Activated naive CD8-positive, alpha-beta T cell treated with anti-CD3 and anti-CD28 coated beads, Interleukin-2, amount 10 ng/mL, durations not matched to agents 7 days and 5 days (primary cell): ENCODE data around the gene STARD13. TPM values are rescaled to one million over a fixed set of nuclear protein-coding genes. Genes with fewer than 3 reads are reported as not detected.

Experiments
- ATAC-seq: fragments of 150-1000 bp; cut with Tn5 transposase; one replicate; pipeline ENCODE4 v1.10.0; 2021; ENCODE audit warnings: low read depth, moderate library complexity
- POLR2A ChIA-PET: fragments of 350-600 bp; sonication (Branson Sonifier 250); formaldehyde crosslinking; loops from one replicate; lab custom pipeline; 2021; ENCODE audit warnings: antibody characterized with exemption; lab: Charles Lee
- DNase-seq: peaks from one replicate; pipeline ENCODE4 v3.0.0; 2021
- H3K27ac Mint-ChIP-seq: one replicate; pipeline ENCODE4 v1.8.0; 2022; ENCODE audit warnings: mild to moderate bottlenecking, mixed read lengths
- H3K27me3 Mint-ChIP-seq: one replicate; pipeline ENCODE4 v1.8.0; 2022; ENCODE audit warnings: mild to moderate bottlenecking, moderate library complexity, mixed read lengths
- H3K36me3 Mint-ChIP-seq: one replicate; pipeline ENCODE4 v1.8.0; 2021; ENCODE audit warnings: mild to moderate bottlenecking, mixed read lengths
- H3K4me1 Mint-ChIP-seq: one replicate; pipeline ENCODE4 v1.8.0; 2021; ENCODE audit warnings: mixed read lengths
- H3K4me3 Mint-ChIP-seq: one replicate; pipeline ENCODE4 v1.8.0; 2022; ENCODE audit warnings: mild to moderate bottlenecking, moderate library complexity, mixed read lengths
- H3K9me3 Mint-ChIP-seq: one replicate; pipeline ENCODE4 v1.8.0; 2021; ENCODE audit warnings: mixed read lengths
- total RNA-seq, 2 experiments: library from RNA; stranded (reverse); gene quantifications; one replicate each; pipeline ENCODE4 v1.2.3, GENCODE V29; 2021

Gene STARD13
- total RNA-seq, 2 experiments from 2014 or later: 0.17 to 0.33 TPM

DNA sequence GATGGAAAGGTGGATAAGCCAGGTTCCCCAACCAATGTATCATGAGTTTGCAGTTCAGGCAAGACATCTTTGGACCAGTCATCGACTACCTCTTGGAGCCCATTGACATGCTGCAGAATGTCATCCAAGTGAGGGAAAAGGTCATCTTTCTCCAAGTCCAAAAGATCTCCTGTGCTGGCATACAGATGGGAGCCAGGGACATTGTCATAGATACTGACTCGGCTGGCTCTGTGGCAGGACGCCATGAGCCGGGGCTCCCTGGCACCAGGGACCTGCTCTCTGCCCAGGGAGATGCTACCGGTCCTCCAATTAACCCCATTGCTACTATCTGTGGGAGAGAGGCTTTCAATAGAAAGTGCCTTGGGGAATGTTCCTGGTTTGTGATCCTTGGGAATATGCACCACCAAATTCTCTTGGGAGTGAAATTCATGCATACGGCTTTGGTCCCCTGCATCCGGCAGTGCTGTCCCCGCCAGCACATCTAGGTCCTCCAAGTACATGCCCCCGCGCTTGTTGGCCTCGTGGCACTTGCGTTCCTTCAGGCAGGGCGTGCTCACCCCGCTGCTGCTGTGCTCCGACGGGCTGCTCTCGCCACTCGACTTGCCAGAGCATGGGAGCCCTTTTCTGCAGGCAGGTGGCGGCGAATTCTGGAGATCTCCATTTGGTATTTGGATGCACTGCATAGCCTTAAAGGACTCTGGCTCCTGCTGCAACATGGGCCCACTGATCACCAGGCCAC lies 156.3 kb downstream of the STARD13 start:
- peaks cover 1% of the 10 kb centered on the region for H3K4me1 Mint-ChIP-seq
- no peak overlapping the region for H3K27ac Mint-ChIP-seq
- POLR2A ChIA-PET: no interaction called here
- no peak for ATAC-seq
- DNase-seq: no peak
- H3K27me3 Mint-ChIP-seq: peaks cover 5% of the 10 kb centered on the region
- no peaks in the 10 kb centered on the region for H3K36me3 Mint-ChIP-seq
- H3K4me3 Mint-ChIP-seq: no peak overlapping the region
- H3K9me3 Mint-ChIP-seq: peaks cover 1% of the 10 kb centered on the region

DNA sequence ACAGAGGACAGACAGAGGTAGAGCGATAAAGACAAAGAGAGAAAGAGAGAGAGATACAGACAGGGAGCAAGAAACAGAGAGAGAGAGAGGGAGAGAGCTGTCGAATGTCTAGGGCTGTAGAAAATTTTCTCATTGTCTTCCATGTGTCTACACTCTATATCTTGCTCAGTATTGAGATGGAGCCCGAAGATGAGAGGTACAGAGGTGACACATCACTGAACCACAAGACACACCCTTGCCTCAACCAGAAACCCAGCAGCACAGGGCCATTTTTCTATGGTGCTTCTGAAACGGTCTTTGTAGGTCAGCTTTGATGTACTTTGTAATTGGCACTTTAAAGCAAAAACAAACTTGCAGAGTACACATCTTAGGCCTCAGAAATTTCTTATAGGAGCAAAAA lies 157.4 kb downstream of the STARD13 start:
- ATAC-seq: no peak
- POLR2A ChIA-PET: no interaction called here

DNA sequence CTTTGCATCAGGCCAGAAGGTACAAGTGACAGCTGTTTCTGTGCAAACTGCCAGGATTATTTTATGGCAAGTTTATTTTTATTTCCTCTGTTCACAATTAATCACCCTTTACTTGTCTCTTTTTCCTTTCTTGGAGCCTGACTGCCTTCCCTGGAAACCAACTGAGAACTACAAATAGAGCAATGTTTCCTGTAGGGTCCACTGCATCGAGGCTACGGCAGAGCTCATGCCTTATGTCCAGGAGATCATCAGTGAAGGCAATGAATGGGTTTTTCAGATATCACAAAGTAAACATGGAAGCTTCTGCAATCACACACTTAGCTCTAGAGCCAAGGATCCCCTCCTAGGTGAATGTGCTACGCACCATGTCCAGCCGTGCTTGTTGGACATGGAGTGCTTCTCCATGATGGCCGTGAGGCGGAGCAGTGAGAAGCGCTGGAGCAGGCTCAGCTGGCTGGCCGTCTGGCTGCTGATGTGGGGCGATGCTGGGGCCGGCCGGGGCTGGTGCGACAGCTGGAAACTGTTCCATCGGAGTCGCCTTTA lies 158.5 kb downstream of the STARD13 start:
- H3K27ac Mint-ChIP-seq: no peak overlapping the region
- no peak for DNase-seq
- H3K4me3 Mint-ChIP-seq: no peak overlapping the region
- H3K36me3 Mint-ChIP-seq: no peaks in the 10 kb centered on the region
- POLR2A ChIA-PET: no interaction called here
- no peaks in the 10 kb centered on the region for H3K9me3 Mint-ChIP-seq
- H3K27me3 Mint-ChIP-seq: peaks cover 8% of the 10 kb centered on the region
- H3K4me1 Mint-ChIP-seq: peaks cover 1% of the 10 kb centered on the region
- ATAC-seq: no peak

More for the DNA sequence above, 157.4 kb downstream of the STARD13 start:
- no peaks in the 10 kb centered on the region for H3K9me3 Mint-ChIP-seq
- no peak overlapping the region for H3K4me3 Mint-ChIP-seq
- H3K27me3 Mint-ChIP-seq: peaks cover 8% of the 10 kb centered on the region
- H3K36me3 Mint-ChIP-seq: no peaks in the 10 kb centered on the region
- peaks cover 1% of the 10 kb centered on the region for H3K4me1 Mint-ChIP-seq
- H3K27ac Mint-ChIP-seq: no peak overlapping the region
- DNase-seq: no peak

DNA sequence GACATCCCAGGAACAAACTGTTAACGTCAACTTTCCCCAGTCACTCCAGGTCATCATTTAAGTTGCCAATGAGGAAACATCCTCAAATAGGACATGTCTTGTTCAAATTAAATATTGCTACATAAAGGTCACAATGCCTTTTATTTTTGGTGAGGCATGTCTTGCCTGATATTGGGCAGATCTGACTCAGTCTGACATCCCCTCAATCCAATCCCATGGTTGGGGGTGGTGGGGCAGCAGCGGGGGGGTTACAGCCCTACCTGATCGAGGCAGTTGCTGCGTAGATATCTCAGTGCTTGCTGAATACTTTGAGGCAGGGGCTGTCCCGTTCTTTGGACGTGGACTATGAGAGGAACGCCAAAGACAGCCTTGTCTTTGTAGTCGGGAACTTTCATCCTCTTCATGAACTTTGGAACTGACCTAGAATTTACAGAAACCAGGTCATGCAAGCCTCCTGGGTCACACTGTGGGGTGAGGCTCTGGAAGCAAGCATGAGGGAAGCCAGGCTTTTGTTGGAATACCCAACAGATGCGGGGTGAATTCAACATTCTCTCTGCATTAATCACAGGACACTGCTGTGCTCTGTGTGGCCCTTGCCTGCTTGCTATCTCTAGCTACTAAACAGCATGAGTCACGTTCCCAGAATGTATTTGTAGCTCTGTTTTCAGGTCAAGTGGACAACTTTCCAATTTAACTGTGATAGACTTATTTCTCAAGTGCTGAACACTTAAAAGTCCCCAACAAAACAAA lies 159.6 kb downstream of the STARD13 start:
- peaks cover 1% of the 10 kb centered on the region for H3K4me1 Mint-ChIP-seq
- DNase-seq (no peak), ATAC-seq (no peak)
- H3K27me3 Mint-ChIP-seq: peaks cover 8% of the 10 kb centered on the region
- H3K27ac Mint-ChIP-seq: no peak overlapping the region
- H3K4me3 Mint-ChIP-seq: no peak overlapping the region
- H3K36me3 Mint-ChIP-seq: no peaks in the 10 kb centered on the region
- POLR2A ChIA-PET: no interaction called here
- no peaks in the 10 kb centered on the region for H3K9me3 Mint-ChIP-seq

DNA sequence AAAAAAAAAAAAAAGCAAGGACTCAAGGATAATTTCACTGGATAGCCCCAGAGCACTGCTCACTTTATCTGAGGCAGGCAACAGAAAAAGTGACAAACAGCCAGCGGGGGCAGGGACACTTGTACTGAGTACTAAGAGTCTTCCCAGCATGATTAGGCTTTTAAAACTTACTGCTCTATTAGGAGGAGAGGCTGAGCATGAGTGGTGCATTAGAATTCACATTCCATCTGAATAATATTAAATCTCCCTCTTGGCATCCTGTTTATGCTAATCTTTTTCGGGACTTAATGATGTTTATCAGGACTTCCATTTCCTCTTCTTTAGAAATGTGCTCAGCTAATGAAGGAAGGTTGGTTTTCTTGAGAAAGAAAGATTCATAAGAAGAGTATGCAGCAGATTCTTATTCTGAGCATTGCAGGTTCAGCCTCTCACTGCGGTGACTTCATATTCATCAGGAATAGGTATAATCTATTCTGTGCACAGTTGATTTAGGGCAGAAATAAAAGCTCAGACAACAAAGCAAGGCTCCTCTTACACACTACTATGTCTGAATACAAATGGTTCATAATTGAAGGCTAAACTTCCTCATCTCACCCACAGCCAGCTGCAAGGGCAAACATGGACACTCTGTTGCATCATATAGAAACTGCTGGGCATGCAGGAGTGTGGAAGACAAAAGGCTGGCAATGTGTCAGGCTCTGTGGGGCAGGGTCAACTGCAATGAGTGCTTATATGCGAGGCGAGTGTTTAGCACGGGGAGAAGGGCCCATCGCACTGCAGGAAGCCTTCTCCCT lies 162.3 kb downstream of the STARD13 start:
- H3K27ac Mint-ChIP-seq: no peak overlapping the region
- ATAC-seq (no peak), DNase-seq (no peak)
- H3K9me3 Mint-ChIP-seq: no peaks in the 10 kb centered on the region
- POLR2A ChIA-PET: no interaction called here
- peaks cover 8% of the 10 kb centered on the region for H3K27me3 Mint-ChIP-seq
- H3K36me3 Mint-ChIP-seq: no peaks in the 10 kb centered on the region
- H3K4me1 Mint-ChIP-seq: peaks cover 1% of the 10 kb centered on the region
- H3K4me3 Mint-ChIP-seq: no peak overlapping the region

DNA sequence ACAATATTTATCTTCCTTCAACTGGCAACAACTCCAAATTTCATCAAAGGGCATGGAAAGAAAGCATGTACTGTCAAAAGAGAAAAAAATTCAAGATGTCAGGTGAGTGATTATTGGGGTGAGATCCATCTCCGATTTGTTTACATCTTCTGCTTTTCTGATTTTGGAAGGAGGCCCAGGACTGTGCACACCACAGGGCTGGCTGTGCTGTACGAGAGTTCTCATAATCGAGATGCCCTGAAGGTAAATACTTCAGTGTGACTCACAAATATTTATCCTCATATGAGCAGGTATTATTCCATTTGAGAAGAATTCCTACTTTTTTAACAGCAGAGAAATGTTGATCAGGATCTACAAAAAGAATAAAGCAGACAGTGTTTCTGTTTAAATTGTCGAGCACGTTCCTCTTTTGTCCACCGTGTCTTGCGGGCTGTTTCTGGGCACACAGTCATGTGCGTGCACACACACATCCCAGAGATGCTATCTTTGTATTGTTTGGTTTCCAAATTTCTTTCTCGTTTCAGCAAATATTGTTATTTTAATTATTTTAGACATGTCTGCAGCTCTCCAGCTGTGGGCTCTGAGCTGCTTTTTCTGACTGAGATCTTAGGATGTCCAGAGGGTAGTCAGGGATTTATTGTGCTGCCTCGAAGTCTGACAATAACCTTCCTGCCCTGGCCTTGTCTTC lies 165.6 kb downstream of the STARD13 start:
- Mint-ChIP-seq H3K27me3 (peaks cover 4% of the 10 kb centered on the region), H3K9me3 (no peaks in the 10 kb centered on the region), H3K36me3 (no peaks in the 10 kb centered on the region), H3K4me3 (no peak overlapping the region), H3K27ac (no peak overlapping the region), H3K4me1 (no peaks in the 10 kb centered on the region)
- DNase-seq (no peak), ATAC-seq (no peak)
- POLR2A ChIA-PET: no interaction called here

DNA sequence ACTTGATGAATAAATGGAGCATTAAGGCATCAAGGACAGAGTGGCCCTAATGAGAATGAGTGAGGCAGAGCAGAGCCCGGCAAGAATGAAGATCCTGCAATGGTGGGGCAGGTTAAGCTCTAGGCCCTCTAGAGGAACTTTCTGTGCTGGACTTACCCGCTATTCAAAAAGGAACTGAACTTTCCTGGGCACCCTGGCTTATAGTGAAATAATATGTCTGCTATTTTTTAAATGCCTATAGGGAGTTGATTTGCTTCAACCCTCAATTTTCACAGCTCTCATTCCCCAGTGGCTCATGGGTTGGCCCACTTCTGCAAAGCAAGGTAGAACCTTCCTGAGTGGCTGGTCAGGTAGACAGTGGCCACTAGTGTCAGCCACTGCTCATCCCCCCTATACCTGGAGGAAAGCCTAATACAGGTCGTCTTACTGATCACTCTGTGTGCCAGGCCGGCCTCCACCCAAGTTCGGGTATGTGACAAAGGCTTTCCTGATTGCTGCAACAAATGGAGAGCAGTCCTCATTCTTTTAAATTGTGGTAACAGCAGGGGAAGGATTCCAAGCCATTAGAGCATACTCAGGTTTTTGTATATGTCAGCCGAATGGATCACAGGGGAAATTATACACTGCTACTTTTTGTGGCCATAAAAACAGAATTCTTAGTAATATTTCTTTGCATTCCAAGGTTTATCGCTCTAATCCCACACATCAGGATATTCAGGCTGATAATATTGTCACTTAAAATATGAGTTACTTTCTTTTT lies 166.4 kb downstream of the STARD13 start:
- DNase-seq: no peak
- Mint-ChIP-seq H3K36me3 (no peaks in the 10 kb centered on the region), H3K9me3 (no peaks in the 10 kb centered on the region), H3K4me1 (no peaks in the 10 kb centered on the region), H3K27ac (no peak overlapping the region), H3K4me3 (no peak overlapping the region), H3K27me3 (peaks cover 2% of the 10 kb centered on the region)
- no peak for ATAC-seq
- POLR2A ChIA-PET: no interaction called here

DNA sequence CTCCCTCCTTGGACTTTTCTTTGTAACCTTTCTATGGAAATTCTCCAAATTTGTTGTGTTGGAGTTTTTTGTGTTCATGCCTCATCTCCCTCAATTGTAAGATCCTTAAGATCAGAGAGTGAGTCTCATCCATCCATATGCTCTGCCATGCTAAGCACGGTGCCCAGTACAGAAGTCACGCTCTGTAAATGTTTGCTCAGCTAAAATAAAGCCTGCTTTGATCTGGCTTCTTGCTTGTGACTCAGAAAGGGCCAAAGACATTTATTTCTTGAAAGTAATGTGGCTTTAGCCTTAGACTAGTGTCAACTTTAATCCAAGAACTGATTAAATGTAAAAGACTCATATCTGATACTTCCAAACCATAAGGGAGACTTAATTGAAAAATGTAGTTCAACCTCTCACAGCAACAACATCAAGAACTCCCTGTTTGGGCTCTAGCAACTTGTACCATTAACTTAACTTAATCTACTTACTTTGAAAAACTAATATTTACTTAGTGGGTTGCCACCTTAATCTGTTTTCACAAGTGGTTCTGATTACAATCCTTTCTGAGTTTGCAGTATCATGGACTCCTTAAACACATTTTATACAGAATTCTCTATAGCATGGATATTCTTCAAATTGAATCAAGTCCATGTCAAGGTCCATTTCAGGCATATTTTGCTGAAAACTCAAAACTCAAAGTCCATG lies 169.1 kb downstream of the STARD13 start:
- DNase-seq (no peak), ATAC-seq (no peak)
- Mint-ChIP-seq H3K27me3 (no peaks in the 10 kb centered on the region), H3K4me3 (no peak overlapping the region), H3K9me3 (no peaks in the 10 kb centered on the region), H3K4me1 (no peaks in the 10 kb centered on the region), H3K27ac (no peak overlapping the region), H3K36me3 (no peaks in the 10 kb centered on the region)
- POLR2A ChIA-PET: no interaction called here

DNA sequence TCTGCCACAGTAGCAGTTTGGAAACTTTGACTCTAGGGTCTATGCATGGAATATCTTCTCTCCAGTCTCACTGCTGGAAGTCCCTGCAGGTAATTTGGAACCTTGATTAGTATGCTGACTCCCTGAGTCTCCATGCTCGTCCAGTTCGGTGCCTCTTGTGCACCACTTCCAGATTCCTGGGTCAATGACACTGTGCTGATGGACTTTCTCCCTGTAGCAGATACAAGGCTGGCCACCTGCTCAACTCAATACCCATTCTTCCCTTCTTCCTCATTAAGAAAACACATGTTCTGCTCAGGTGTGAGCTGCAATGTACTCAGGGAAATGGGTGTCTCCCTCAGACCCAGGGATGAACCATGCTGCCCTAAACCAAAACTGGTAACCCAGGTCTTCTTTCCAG lies 170.3 kb downstream of the STARD13 start:
- DNase-seq: no peak

DNA sequence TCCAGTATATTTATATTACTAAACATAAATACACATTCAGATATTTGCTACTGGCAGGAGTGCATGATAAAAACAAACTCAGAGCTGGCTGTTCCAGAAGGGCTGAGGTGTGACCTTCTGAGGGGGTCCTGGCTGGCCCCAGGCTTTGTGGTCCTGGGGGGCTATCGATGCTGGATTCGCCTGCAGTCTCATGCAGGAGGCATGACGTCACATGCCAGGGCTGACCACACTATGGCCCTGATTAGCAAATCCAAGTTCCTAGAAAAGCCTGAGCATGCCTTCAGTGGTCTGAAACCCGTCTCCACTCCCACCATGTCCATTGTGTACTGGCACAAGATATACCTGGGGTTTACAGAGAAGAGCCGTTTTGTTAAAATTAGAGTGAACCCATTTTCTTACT lies 171.4 kb downstream of the STARD13 start:
- no peaks in the 10 kb centered on the region for H3K36me3 Mint-ChIP-seq
- no peak overlapping the region for H3K27ac Mint-ChIP-seq
- H3K4me3 Mint-ChIP-seq: no peak overlapping the region
- H3K9me3 Mint-ChIP-seq: no peaks in the 10 kb centered on the region
- DNase-seq: no peak
- no peaks in the 10 kb centered on the region for H3K27me3 Mint-ChIP-seq
- no peak for ATAC-seq
- H3K4me1 Mint-ChIP-seq: no peaks in the 10 kb centered on the region
- POLR2A ChIA-PET: no interaction called here

More for the DNA sequence above, 170.3 kb downstream of the STARD13 start:
- ATAC-seq: no peak
- no peaks in the 10 kb centered on the region for H3K36me3 Mint-ChIP-seq
- POLR2A ChIA-PET: no interaction called here
- no peak overlapping the region for H3K27ac Mint-ChIP-seq
- no peaks in the 10 kb centered on the region for H3K27me3 Mint-ChIP-seq
- H3K4me1 Mint-ChIP-seq: no peaks in the 10 kb centered on the region
- H3K4me3 Mint-ChIP-seq: no peak overlapping the region
- H3K9me3 Mint-ChIP-seq: no peaks in the 10 kb centered on the region

DNA sequence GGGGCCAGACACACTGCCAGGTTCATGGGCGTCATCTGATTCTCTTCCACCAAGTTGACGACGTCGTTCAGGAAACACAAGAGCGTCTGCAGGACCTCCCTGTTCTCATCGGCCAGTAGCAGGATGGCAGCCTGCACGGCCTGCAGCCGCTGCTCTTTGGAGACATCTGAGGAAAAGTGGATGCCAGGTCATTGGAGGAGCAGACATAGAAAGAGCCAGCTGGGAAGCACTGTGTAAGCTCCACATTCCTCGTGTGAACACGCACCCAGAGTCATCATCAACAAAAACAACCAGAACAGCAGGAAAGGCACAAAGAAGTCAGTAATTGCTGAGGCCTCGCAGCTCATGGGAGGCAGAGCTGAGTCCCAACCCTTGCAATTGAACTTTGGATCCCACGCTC lies 172.8 kb downstream of the STARD13 start:
- no peak overlapping the region for H3K27ac Mint-ChIP-seq
- H3K27me3 Mint-ChIP-seq: peaks cover 4% of the 10 kb centered on the region
- no peaks in the 10 kb centered on the region for H3K4me1 Mint-ChIP-seq
- POLR2A ChIA-PET: no interaction called here
- no peaks in the 10 kb centered on the region for H3K36me3 Mint-ChIP-seq
- H3K4me3 Mint-ChIP-seq: no peak overlapping the region
- H3K9me3 Mint-ChIP-seq: no peaks in the 10 kb centered on the region
- ATAC-seq (no peak), DNase-seq (no peak)
